SW 1271 (cell line): ENCODE data around the gene TENM4.
"Not testable (repeated sequence)": the region's sequence is repeated elsewhere in the genome, so short reads cannot be mapped to it uniquely, and the experiment has no call there.

Experiments
- DNase-seq, 2 experiments: peaks; one replicate each; lab custom pipeline; 2025; lab: John Stamatoyannopoulos, UW

Gene TENM4

DNA sequence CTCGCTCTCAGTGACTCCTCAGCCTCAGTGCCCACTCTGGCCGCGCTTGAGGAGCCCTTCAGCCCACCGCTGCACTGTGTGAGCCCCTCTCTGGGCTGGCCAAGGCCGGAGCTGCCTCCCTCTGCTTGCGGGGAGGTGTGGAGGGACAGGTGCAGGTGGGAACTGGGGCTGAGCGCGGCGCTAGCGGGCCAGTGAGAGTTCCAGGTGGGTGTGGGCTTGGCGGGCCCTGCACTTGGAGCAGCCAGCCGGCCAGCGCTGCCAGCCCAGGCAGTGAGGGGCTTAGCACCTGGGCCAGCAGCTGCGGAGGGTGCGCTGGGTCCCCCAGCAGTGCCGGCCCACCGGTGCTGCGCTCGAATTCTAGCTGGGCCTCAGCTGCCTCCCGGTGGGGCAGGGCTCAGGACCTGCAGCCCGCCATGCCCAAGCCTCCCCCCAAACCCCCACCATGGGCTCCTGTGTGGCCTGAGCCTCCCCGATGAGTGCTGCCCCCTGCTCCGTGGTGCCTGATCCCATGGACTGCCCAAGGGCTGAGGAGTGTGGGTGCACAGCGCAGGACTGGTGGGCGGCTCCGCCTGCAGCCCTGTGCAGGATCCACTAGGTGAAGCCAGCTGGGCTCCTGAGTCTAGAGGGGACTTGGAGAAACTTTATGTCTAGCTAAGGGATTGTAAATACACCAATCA, 802.0 kb downstream of the TENM4 start:
- DNase-seq: no peak

- not testable (repeated sequence) for DNase-seq
Observed at GRCh38 chr11:78637527-78637926, 803.3 kb downstream of the TENM4 start.

DNA sequence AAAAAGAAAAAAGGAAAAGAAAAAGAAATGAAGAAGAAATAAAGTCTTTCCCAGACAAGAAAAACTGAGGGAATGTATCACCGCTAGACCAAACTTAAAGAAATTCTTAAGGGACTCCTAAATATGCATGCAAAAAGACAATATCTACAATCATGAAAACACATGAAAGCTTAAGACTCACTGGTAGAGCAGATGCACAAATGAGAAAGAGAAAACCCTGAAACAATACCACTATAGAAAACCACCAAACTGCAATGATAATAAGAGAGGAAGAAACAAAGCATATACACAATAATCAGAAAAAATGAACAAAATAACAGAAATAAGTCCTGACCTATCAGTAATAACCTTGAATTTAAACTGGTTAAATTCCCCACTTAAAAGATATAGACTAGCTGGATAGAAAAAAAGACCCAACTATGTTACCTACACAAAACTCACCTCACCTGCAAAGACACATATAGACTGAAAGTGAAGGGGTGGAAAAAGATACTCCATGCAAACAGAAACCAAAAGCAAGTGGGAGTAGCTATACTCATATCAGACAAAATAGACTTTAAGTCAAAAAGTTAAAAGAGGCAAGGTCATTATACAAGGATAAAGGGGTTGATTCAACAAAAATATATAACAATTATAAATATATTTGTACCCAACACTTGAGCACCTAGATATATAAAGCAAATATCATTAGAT, 804.9 kb downstream of the TENM4 start:
- DNase-seq: no peak

DNA sequence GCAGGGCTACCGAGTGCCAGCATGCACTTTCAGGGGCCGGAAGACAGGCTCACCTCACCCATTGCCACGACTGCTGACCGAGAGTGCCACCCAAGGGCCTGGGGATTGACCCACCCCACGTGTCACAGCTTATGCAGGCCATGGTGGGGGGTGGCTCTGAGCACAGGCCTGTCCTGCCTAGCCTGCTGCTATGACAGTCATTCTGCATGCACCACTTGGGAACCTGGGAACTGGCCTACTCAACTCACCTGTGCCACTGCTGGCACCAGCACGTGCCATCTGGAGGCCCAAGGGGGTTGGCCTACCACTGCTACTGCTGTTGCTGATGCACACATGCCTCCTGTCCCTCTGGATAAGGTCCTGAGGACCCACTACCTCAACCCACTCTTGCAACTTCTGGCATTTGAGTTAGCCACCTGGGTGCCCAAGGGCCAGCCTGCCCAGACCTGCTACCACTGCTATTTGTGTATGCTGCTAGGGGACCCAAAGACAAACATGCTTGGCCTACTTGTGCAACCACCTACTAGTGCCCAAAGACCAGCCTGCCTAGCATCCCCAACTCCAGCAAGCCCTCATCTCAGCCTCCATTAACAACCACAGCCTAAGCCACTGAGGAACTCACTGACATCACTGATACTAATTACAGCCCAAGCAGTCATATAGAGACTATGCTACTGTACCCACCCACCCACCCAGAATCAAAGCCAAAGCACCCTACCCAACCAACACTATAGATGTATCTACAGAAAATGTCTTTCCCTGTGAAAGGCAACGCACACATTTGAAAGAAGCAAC, 807.1 kb downstream of the TENM4 start:
- DNase-seq: no peak

DNA sequence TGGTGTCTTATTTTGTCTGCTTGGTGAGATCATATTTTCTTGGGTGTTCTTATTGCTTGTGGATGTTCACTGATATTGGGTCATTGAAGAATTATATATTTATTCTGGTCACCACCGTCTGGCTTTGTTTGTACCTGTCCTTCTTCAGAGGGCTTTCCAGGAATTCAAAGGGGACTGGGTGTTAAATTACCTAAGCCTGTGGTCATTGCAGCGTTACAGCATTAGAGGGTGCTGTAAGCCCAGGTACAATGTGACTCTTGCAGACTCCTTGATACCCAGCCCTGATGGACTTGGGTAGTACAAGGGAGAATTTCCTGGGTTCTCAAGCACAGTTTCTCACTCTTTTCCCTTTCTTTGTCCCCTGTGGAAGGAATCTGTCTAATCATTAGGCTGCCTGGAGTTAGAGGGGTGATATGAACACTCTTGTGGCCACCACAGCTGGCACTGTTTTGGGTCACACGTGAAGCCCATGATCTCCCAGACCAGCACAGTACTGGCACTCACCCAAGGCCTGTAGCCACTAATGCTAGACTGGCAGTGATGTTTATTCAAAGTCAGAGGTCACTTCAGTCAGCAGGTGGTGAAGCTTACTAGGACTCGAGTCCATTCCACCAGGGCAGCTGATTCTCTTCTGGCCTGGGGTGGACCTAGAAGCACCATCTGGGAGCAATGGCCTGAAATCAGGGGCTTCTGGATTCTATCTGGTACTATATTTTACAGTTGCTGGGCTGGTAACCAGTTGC, 810.1 kb downstream of the TENM4 start:
- DNase-seq: no peak

DNA sequence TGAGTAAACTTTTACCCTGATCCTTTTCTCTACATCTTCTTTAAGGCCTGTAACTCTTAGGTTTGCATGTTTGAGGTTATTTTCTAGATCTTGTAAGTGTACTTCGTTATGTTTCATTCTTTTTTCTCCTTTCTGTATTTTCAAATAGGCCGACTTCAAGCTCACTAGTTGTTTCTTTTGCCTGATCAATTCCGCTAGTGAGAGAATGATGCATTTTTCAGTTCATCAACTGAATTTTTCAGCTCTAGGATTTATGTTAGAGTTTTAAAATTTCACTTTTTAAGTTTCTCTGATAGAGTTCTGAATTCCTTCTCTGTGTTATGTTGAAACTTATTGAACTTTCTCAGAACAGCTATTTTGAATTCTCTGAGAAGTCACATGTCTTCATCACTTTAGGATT, 810.7 kb downstream of the TENM4 start:
- DNase-seq: no peak

GRCh38 chr11:78622666-78623065, 818.2 kb downstream of the TENM4 start:
- DNase-seq: no peak

DNA sequence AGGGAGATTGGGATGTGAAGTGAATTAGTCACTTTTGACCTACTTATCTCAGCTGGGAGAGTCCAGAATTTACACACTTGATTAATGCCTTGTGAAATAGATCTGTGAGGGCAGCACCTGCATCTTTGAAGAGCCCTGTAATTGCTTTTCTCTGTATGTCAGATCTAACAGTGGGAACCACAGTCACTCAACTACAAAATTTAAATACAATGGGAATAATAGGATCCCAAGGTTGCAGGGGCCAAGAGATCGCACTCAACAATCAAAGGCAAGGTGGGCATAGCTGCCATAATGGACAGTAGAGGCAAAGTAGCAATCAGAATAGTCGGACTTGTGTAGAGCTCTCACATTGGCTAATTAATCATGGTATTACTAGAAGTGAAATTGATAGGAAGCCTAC, 820.7 kb downstream of the TENM4 start:
- DNase-seq: no peak

DNA sequence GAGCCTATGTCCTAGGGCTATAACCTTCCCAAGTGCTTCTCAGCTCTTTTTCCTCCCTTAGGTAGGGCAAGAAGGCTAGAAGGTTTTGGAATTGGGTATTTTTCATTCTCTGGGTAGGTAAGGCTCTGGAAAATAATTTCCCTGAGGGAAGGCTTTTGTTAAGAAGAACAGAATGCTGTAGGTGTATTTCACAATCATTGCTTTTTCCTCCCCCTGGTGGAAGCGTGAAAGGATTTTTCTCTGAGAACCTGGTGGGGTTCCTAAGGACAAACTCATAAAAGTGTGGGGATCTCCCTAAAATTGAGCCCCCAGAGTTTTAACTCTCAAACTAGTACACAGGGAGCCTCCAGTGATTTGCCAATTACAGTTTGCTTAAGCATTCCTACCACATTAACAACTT, 825.1 kb downstream of the TENM4 start:
- no peak for DNase-seq

DNA sequence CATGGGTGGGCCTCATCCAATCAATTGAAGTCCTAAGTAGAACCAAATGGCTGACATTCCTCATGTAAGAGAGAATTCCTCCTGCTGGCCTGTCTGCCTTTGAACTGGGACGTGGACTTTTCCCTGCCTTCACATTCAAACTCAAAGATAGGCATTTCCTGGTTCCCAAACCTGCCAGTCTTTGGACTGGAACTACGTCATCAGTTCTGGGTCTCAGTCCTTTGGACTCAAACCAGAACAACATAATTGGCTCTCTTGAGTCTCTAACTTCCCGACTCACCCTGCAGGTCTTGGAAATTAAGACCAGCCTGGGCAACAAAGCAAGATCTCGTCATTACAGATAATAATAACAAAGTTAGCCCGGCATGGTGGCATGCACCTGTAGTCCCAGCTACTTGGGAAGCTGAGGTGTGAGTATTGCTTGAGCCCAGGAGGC, 827.4 kb downstream of the TENM4 start:
- no peak for DNase-seq

GRCh38 chr11:78612721-78613377, 828.0 kb downstream of the TENM4 start:
- no peak for DNase-seq

- not testable (repeated sequence) for DNase-seq
Observed at GRCh38 chr11:78609321-78609720, 831.5 kb downstream of the TENM4 start.

GRCh38 chr11:78607696-78608095, 833.1 kb downstream of the TENM4 start:
- DNase-seq: no peak

DNA sequence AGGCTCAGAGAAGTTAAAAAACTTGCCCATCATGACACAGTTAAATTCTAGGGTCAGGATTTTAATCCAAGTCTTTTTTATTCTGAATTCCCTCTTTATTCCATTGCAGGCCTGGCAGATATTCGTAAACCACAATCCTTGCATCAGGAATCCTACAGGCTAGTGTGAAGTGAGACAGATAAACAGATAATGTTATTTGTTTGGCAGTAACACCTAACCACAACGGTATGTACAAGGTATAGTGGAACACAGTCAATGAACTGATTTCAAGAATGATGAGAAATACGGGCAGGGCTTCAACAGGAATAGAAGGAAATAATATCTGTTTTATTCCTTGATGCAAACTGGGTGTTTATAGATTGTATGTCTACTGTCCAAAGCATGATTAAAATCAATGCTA, 834.2 kb downstream of the TENM4 start:
- DNase-seq: no peak

DNA sequence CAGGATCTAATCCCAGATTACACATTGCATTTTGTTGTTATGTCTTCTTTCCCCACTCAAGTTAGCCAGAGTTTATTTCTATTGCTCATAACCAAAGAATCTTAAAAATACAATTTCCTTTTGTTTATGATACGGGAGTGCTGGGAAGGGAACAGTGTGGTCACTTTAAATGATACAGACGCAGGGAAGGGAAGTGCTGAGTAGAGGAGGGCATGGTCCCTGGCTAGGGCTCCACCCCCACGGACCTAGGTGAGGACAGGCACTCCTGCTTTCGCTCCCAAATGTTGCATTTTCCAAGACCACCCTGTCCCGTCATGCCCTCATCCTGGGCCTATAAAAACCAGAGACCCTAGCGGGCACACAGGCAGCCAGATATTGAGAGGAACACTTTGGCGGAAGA, 835.5 kb downstream of the TENM4 start:
- DNase-seq: no peak

GRCh38 chr11:78603792-78604191, 837.0 kb downstream of the TENM4 start:
- no peak for DNase-seq
